Motor neuron (in vitro differentiated cells): ENCODE measurements around the gene NRCAM. TPM values are rescaled to one million over a fixed set of nuclear protein-coding genes. Genes with fewer than 3 reads are reported as not detected.
"Not testable (repeated sequence)": the region's sequence is repeated elsewhere in the genome, so short reads cannot be mapped to it uniquely, and the experiment has no call there.

Experiments
- ATAC-seq, 8 experiments: fragments of 200-7000 bp; cut with Tn5 transposase; replicated peaks in 6 of 8; 2 replicates each; pipeline ENCODE4 v1.8.0; 2021; ENCODE audit warnings: mild to moderate bottlenecking in 8 of 8, moderate library complexity in 8 of 8
- H3K27ac ChIP-seq, 2 donors: fragments of 250-450 bp; sonication (Bioruptor Pico); 2 replicates each; pipeline ENCODE4 v1.9.0; 2021; ENCODE audit warnings: antibody characterized with exemption in 2 of 2, mild to moderate bottlenecking in 2 of 2, moderate library complexity in 1 of 2
- H3K4me1 ChIP-seq, 2 donors: fragments of 250-450 bp; sonication (Bioruptor Pico); replicated peaks in 1 of 2; 2 replicates each; pipeline ENCODE4 v1.6.1; 2021; ENCODE audit warnings: antibody characterized with exemption in 2 of 2, mild to moderate bottlenecking in 2 of 2, moderate library complexity in 1 of 2
- H3K4me3 ChIP-seq, 5 donors: fragments of 250-450 bp; sonication (Bioruptor Pico); 2 replicates each; pipeline ENCODE4 v1.9.0; 2021; ENCODE audit warnings: antibody characterized with exemption in 5 of 5, mild to moderate bottlenecking in 5 of 5, moderate library complexity in 4 of 5
- WGBS, 10 experiments: fragments of 450-650 bp; shearing (Covaris generic); methylation state at CpG; one replicate each; pipeline ENCODE4 v1.0.0; 2022; 5-methylcytosine and 5-hydroxymethylcytosine counted together
- in situ Hi-C, 9 experiments: fragments of 400-800 bp; cut with MboI; loops; one replicate each; pipeline ENCODE4 v1.15.0; 2021; ENCODE audit warnings: low sequenced_read_pairs in 9 of 9, low pct_unique_long_range_greater_than_20kb in 2 of 9; ENCODE audit not compliant: unreplicated experiment in 9 of 9
- total RNA-seq, 8 experiments: library from RNA; unstranded; fragments of 300-600 nt; gene quantifications; 2 replicates each; pipeline versions ENCODE4 v1.2.3 to v1.2.4, GENCODE V29; 2022

The NRCAM gene
- total RNA-seq, result 10 to 100 TPM in 6 of 8 experiments, 1 to 10 TPM in 2; 2.8 to 81.9 (median 53.8) TPM

- peak; percentile 52 to 83 (median 74) for ATAC-seq
These were observed at the start of gene NRCAM for GRCh38 chr7:108455998-108456677. Gene NRCAM (minus strand): TSS chr7:108456436. CDS start chr7:108240064, 216,372 bp downstream.

GRCh38 chr7:108504576-108504975, 48.3 kb upstream of the NRCAM start:
- ATAC-seq, H3K4me1 ChIP-seq, H3K27ac ChIP-seq, H3K4me3 ChIP-seq, in situ Hi-C loops: not testable (repeated sequence)
- WGBS, 10 experiments, result 100% methylated on average over 1 to 2 of the region's 3 CpGs; no CpG with 5 or more reads in 7 of the 10 experiments

More at GRCh38 chr7:108455998-108456677, at the start of gene NRCAM:
- in situ Hi-C loops, result loop anchor here in 4 of 9 experiments (25.0 kb wide), 1 partner anchor 269 kb away; no protein-coding TSS in a partner anchor
- Histone ChIP-seq H3K4me1 (peaks cover 0 to 16% of the 10 kb centered on the region in 2 donors), H3K27ac (peak within 1 kb of the TSS; percentile 34 to 52), H3K4me3 (peak within 1 kb of the TSS; percentile 51 to 94 (median 61))
- WGBS, 10 experiments, result 0 to 1% methylated on average over 8 to 21 of the region's 81 CpGs; no CpG with 5 or more reads in 8 of the 10 experiments

- Histone ChIP-seq H3K4me3 (no peak overlapping the region), H3K27ac (no peak overlapping the region), H3K4me1 (no peaks in the 10 kb centered on the region)
- in situ Hi-C loops, result no loop called here
- peak in 3 of 8 experiments; percentile 27 to 90 (median 56) for ATAC-seq
- 42 to 100% (median 83%) methylated on average over 1 to 5 of the region's 5 CpGs for WGBS, 10 experiments
These were observed 47.1 kb upstream of the NRCAM start for GRCh38 chr7:108503112-108504026.

GRCh38 chr7:108499566-108499965, 43.3 kb upstream of the NRCAM start:
- Histone ChIP-seq H3K4me1 (no peaks in the 10 kb centered on the region), H3K27ac (no peak overlapping the region), H3K4me3 (no peak overlapping the region)
- WGBS, 10 experiments, result 67 to 100% (median 100%) methylated on average over 1 of the region's 1 CpG; no CpG with 5 or more reads in 3 of the 10 experiments
- in situ Hi-C loops, result loop anchor here in 2 of 9 experiments (25.0 kb wide), 1 partner anchor 312 kb away; no protein-coding TSS in a partner anchor
- ATAC-seq, result no peak

GRCh38 chr7:108498481-108498880, 42.2 kb upstream of the NRCAM start:
- 50 to 95% (median 90%) methylated on average over 1 to 5 of the region's 6 CpGs for WGBS, 10 experiments
- in situ Hi-C loops, result loop anchor here in 2 of 9 experiments (25.0 kb wide), 1 partner anchor 311 kb away; no protein-coding TSS in a partner anchor
- Histone ChIP-seq H3K4me3 (no peak overlapping the region), H3K27ac (no peak overlapping the region), H3K4me1 (no peaks in the 10 kb centered on the region)
- no peak for ATAC-seq

- ATAC-seq, result peak in 4 of 8 experiments; percentile 25 to 64 (median 49)
- Histone ChIP-seq H3K4me3 (no peak overlapping the region), H3K27ac (no peak overlapping the region), H3K4me1 (no peaks in the 10 kb centered on the region)
- WGBS, 10 experiments, result 83 to 100% (median 93%) methylated on average over 2 to 3 of the region's 3 CpGs
- in situ Hi-C loops, result loop anchor here in 2 of 9 experiments (25.0 kb wide), 1 partner anchor 310 kb away; no protein-coding TSS in a partner anchor
These were observed 41.0 kb upstream of the NRCAM start for GRCh38 chr7:108497082-108497725.

GRCh38 chr7:108492742-108493141, 36.5 kb upstream of the NRCAM start:
- 87 to 100% (median 94%) methylated on average over 3 to 4 of the region's 4 CpGs for WGBS, 10 experiments
- peak in 1 of 8 experiments; percentile 11 for ATAC-seq
- H3K27ac ChIP-seq, result no peak overlapping the region
- H3K4me1 ChIP-seq, result no peaks in the 10 kb centered on the region
- in situ Hi-C loops, result loop anchor here in 2 of 9 experiments (25.0 kb wide), 1 partner anchor 305 kb away; no protein-coding TSS in a partner anchor
- H3K4me3 ChIP-seq, result no peak overlapping the region

GRCh38 chr7:108488768-108489538, 32.7 kb upstream of the NRCAM start:
- in situ Hi-C loops, result loop anchor here in 3 of 9 experiments (10.0 to 25.0 kb wide), 2 partner anchors 302 to 304 kb away; no protein-coding TSS in a partner anchor
- no peak overlapping the region for H3K4me3 ChIP-seq
- no peaks in the 10 kb centered on the region for H3K4me1 ChIP-seq
- 57 to 100% (median 88%) methylated on average over 1 to 4 of the region's 4 CpGs for WGBS, 10 experiments
- ATAC-seq, result peak in 2 of 8 experiments; percentile 66 to 77
- H3K27ac ChIP-seq, result no peak overlapping the region

GRCh38 chr7:108487646-108488045, 31.4 kb upstream of the NRCAM start:
- H3K4me1 ChIP-seq, result no peaks in the 10 kb centered on the region
- in situ Hi-C loops, result loop anchor here in 3 of 9 experiments (10.0 to 25.0 kb wide), 2 partner anchors 300 to 303 kb away; no protein-coding TSS in a partner anchor
- no peak overlapping the region for H3K4me3 ChIP-seq
- ATAC-seq, result peak in 1 of 8 experiments; percentile 41
- no peak overlapping the region for H3K27ac ChIP-seq

- Histone ChIP-seq H3K4me1 (no peaks in the 10 kb centered on the region), H3K27ac (no peak overlapping the region), H3K4me3 (no peak overlapping the region)
- 74 to 96% (median 87%) methylated on average over 3 to 5 of the region's 5 CpGs for WGBS, 10 experiments
- in situ Hi-C loops, result loop anchor here in 3 of 9 experiments (10.0 to 25.0 kb wide), 2 partner anchors 299 to 302 kb away; no protein-coding TSS in a partner anchor
- no peak for ATAC-seq
These were observed 30.2 kb upstream of the NRCAM start for GRCh38 chr7:108486291-108486966.

GRCh38 chr7:108484137-108484536, 27.9 kb upstream of the NRCAM start:
- no peak overlapping the region for H3K4me3 ChIP-seq
- H3K27ac ChIP-seq, result no peak overlapping the region
- 75 to 100% (median 100%) methylated on average over 1 of the region's 1 CpG; no CpG with 5 or more reads in 4 of the 10 experiments for WGBS, 10 experiments
- in situ Hi-C loops, result loop anchor here in 3 of 9 experiments (10.0 to 25.0 kb wide), 2 partner anchors 297 to 299 kb away; no protein-coding TSS in a partner anchor
- H3K4me1 ChIP-seq, result no peaks in the 10 kb centered on the region
- no peak for ATAC-seq
